Right renal cortex interstitium (tissue), 3 donors: ENCODE data around the gene CHCHD2. TPM values are rescaled to one million over a fixed set of nuclear protein-coding genes. Genes with fewer than 3 reads are reported as not detected.
A peak's percentile ranks its signal among the peaks of the same experiment; 100 is the strongest.
"Not testable (repeated sequence)": the region's sequence is repeated elsewhere in the genome, so short reads cannot be mapped to it uniquely, and the experiment has no call there.

Experiments
- DNase-seq, 3 donors: peaks; one replicate each; pipeline ENCODE4 v3.0.0-alpha.2; 2013; ENCODE audit warnings: low read depth in 3 of 3, low spot score in 2 of 3
- polyA plus RNA-seq, 3 donors: library from polyadenylated mRNA; unstranded; fragments of 120-200 nt; gene quantifications; one replicate each; pipeline ENCODE4 v1.2.1, GENCODE V29; 2013; ENCODE audit not compliant: insufficient read length in 3 of 3

CHCHD2 gene, protein sequence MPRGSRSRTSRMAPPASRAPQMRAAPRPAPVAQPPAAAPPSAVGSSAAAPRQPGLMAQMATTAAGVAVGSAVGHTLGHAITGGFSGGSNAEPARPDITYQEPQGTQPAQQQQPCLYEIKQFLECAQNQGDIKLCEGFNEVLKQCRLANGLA
- polyA plus RNA-seq = 100 to 1,000 TPM; 232 to 257 (median 256) TPM

DNA sequence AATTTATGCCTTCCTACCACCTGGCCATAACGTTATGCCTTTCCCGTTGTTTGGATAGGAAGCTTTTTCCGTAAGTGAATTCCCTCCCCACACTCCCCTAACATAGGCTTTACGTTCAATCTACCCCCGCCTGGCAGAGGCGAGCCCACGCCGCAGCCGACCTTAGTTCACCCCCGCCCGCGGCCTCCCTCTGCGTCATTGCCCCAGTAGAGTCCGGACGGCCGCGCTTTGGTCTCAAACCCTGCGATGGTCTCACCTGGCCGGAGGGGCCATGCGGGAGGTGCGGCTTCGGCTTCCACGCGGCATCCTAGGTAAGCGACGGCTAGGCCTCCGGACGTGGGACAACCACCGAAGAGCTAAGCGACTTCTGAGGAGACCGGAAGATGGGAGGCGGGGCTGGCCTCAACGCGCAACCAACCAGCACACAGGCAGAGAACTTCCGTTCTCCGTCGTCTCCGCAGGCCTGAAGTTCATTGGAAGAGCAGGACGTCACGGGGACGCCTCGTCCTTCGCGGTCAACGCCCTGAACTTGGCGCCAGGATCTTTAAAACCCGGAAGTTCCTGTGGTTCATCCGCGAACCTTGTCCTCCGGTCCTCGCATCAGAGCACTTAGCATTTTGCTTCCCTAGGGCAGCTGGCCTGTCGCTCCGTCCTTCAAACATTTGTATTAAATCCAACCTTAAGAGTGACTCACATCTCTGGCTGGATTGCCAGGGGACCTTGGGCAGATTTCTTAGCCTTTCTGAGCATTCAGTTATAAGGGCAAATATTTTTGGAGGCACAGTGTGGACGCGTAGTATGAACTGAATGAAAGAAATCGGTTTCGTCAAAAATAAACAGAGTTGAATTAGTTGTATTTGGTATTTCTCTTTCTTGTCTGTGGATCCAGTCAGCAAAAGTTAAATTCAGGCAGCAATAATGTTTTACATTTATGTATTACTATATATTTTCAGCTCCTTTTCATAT lies at the start of gene CHCHD2:
TSS of gene CHCHD2 (minus strand) at position 369 of the 966 bp plus-strand sequence. CDS start at position 306, 63 bp downstream.
- DNase-seq = peak; percentile 95 to 97 (median 95)

DNA sequence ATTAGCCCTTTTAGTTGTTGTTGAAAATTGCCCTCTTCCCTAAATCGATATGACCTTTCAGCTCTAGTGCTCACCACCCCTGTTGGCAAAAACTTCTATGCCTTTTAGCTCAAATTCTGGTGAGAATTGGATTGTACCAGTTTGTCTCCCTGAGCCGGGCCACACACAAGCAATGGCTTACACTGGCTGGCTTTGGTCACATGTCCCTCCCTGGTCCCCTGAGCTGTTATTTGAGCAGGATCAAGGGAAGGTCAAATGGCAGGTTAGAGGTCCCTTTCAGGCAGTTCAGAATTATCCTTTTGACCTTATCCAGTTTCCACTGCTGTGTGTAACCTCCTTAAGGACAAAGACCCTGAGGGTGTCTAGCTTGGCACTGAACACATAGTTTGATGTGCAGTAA lies 24.8 kb upstream of the CHCHD2 start:
- DNase-seq = not testable (repeated sequence)

DNA sequence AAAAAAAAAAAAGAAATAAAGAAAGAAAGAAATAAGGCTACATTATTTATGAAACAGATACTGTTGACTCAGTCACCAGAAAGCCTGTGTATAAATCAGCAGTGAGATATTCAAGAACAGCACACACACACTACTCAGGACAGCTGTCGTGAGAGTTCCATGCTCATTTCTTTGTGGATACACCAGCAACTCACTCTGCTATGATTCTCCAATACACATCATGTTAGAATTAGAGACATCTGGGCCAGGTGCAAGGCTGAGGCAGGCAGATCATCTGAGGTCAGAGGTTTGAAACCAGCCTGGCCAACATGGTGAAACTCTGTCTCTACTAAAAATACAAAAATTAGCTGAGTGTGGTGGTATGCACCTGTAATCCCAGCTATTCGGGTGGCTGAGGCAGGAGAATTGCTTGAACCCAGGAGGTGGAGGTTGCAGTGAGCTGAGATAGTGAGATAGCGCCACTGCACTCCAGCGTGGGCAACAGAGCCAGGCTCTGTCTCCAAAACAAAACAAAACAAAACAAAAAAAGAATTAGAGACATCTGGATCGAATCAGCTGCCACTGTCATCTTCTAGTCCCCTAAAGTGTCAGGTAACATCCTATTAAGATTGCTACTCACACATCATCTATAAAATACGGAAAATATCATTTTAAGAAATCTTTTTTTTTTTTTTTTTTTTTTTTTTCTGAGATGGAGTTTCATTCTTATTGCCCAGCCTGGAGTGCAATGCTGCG lies 21.1 kb upstream of the CHCHD2 start:
- DNase-seq = no peak

DNA sequence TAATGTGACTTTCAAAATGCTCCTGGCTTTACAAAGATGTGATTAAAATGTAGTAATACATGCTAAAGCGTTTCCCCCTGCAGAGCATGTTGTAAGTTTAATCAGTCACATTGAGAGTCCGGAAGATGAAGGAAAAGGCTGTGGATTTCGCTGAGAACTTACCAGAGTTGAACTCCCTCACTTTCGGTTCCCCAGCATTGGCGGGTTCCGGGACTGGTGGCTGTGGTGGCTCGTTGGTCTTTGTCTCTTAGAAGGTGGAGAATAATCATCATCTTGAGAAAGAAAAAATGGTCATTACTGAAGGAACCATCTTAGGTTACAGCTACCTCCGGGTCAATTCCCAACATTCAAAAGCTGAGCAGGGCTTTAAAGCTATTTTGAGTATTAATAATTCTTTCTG lies 19.6 kb upstream of the CHCHD2 start:
- DNase-seq = no peak

DNA sequence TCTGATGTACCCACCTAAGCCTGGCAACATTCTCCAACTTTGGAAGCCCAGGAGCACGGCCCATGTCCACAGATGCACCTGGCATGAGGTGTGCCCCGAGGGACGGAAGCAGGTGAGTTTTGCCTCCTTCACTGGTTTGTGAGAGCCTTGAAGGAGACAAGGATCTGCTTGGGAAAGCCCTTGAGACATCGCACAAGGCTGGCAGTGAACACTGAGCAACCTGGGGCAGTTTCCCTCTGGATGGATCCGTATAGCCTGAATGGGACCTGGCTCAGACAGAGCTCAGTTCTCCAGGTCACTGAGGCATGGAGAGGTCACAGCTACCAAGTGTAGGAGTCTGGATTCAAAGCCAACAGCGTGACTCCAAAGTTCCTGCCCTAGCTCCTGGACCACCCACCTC lies 18.7 kb upstream of the CHCHD2 start:
- no peak for DNase-seq

DNA sequence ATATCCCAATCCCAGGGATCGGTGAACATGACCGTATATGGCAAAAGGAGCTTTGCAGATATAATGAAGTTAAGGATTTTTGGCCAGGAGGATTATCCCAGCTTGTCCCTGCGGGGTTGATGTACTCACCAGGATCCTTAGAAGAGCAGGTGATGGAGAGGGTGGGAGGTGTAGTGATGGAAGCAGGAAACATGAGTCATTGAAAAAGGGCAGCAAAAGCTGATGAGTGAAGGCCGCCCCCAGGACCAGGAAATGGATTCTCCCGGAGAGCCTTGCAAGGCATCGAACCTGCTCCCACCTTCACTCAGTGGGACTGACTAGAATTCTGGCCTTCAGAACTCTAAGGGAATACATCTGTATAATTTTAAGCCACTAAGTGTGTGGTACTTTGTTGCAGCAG lies 15.2 kb upstream of the CHCHD2 start:
- DNase-seq = no peak

DNA sequence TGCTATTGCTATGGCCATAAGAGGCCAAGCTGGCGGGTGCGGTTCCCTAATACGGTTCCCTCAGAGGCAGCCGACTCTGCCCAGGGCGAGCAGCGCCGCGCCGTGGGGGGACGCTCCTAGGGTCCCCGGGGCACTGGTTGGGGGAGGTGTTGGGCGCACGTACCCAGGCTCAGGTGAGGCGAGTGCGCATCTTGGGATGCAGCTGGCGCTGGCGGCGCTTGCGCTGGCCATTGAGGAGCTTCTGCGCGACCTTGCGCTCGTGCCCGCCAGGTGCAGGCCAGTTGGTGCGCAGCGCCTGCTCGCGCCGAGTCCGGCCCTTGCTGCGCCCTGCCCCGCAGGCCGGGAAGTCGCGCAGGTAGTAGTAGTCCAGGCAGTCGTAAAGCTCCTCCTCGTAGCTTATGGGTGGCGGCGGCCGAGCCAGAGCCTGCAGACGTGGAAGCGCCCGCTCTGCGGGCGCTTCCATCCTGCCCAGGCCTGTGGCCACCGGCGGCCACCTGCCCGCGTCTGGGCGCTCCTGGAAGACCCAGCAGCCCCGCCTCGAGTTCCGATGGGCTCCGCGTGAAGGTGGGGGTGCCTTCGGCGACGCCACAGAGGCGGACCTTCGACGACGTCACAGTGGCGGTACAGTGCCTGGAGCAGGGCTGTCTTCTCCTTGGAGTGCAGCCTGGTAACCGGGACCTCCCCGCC lies 9.7 kb upstream of the CHCHD2 start, which contains the start of gene NUPR2:
TSS of gene NUPR2 (minus strand) at position 566 of the 687 bp plus-strand sequence. CDS start at position 463, 103 bp downstream.
- DNase-seq = peak in 1 of 3 donors; percentile 16

DNA sequence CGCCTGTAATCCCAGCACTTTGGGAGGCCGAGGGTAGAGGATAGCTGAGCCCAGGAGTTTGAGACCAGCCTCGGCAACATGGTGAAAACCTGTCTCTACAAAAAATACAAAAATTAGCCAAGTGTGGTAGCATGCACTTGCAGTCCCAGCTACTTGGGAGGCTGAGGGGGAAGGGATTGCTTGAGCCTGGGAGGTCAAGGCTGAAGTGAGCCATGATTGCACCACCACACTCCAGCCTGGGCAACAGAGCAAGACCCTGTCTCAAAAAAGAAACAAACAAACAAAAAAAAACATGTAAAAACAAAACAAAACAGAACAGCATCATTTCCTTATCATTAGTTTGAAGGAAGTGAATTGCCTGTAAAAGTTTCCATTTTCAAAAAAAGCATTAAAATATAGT lies 6.0 kb upstream of the CHCHD2 start:
- DNase-seq = not testable (repeated sequence)

DNA sequence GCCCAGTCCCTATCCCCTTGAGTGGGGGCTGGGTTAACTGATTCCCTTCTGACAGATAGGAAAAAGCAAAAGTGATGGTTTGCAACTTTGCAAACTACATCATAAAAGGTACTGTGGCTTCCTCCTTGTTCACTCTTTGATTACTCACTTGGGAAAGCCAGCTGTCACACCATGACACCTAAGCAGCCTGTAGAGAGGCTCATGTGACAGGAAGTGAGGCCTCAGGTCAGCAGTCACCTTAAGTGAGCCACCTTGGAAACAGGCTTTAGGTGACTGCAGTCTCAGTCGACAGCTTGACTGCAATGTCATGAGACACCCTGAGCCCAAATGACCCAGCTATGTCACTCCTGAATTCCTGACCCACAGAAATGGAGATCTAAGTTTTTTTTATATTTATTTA lies 4.3 kb upstream of the CHCHD2 start:
- DNase-seq = no peak

DNA sequence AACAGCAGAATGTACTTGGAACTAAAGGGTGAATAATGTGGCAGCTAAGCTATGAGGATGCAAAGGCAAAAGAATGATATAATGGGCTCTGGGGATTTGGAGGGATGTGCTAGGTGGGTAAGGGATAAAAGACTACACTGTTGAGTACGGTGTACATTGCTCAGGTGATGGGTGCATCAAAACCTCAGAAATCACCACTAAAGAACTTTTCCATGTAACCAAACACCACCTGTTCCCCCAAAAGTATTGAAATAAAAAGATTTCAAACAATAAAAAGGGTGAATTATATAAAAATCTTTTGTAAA lies 1.6 kb upstream of the CHCHD2 start:
- no peak for DNase-seq

DNA sequence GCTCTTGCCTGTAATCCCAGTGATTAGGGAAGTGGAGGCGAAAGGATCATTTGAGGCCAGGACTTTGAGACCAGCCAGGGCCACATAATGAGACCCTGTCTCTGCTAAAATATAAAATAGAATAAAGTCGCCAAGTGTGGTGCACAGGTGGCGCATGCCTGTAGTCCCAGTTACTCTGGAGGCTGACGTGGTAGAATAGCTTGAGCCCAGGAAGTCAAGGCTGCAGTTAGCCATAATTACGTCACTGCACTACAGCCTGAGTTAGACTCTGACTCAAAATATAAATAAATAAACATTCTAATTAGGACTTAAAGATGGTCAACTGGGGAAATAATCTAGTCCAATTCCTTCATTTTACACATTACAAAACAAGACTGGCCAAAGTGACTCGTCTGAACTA lies 768 bp downstream of the CHCHD2 start:
- DNase-seq = no peak

DNA sequence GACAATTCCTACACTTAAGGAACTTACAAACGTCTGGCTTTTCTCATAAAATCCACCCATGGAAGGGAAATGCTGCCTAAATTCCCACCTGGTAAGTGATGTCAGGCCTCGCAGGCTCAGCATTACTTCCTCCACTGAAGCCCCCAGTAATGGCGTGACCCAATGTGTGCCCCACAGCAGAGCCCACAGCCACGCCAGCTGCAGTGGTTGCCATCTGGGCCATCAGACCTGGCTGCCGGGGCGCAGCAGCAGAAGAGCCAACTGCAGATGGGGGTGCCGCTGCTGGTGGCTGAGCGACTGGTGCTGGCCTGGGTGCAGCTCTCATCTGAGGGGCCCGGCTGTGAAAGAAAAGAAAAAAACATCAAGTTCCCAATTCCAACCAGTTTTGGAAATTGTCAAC lies 2.1 kb downstream of the CHCHD2 start:
- not testable (repeated sequence) for DNase-seq

DNA sequence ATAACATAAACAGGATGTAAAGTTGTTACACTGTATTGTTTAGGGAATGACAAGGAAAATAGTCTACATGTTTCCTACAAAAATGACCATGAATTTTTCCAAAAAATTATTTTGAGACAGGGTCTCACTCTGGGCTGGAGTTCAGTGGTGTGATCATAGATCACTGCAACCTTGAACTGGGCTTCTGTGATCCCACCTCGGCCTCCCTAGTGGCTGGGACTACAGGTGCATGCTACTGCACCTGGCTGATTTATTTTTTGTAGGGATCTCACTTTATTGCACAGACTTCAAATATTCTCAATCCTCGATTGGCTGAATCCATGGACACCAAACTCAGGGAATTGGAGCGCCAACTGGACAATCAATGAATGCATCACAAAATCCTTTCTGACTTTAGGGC lies 6.6 kb downstream of the CHCHD2 start:
- DNase-seq = no peak

DNA sequence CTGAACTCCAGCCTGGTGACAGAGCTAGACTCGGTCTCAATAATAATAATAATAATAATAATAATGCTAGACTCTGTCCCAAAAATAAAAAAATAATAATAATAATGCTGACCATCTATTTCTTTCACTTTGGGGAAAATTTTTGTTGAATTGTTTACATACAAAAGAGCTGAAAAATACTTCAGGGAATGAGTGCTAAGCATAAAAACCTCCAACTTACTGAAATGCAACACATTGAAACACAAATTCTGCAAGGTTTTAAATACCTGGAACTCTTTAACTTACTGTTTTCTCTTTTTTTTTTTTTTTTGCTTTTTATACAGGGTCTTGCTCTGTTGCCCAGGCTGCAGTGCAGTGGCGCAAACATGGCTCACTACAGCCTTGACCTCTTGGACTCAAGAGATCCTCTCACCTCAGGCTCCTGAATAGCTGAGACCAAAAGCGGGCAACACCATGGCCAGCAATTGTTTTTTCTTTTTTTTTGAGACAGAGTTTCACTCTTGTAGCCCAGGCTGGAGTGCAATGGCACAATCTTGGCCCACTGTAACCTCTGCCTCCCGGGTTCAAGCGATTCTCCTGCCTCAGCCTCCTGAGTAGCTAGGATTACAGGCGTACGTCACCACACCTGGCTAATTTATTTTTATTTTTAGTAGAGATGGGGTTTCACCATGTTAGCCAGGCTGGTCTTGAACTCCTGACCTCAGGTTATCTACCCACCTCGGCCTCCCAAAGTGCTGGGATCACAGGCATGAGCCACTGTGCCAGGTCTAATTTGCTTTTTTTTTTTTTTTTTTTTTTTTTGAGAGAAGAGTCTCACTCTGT lies 7.9 kb downstream of the CHCHD2 start:
- not testable (repeated sequence) for DNase-seq

DNA sequence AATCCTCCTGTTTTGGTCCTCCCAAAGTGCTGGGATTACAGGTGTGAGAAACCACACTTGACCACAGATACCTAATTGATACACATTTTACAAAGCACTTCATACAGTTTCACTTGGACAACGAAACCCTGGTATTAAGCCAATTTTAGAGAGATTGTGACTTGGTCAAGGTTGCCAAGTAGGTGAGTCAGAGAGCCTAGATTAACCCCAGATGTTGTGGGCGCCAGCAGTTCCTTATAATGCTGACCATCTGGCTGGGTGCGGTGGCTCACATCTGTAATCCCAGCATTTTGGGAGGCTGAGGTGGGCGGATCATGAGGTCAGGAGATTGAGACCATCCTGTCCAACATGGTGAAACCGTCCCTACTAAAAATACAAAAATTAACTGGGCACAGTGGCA lies 8.6 kb downstream of the CHCHD2 start:
- no peak for DNase-seq

DNA sequence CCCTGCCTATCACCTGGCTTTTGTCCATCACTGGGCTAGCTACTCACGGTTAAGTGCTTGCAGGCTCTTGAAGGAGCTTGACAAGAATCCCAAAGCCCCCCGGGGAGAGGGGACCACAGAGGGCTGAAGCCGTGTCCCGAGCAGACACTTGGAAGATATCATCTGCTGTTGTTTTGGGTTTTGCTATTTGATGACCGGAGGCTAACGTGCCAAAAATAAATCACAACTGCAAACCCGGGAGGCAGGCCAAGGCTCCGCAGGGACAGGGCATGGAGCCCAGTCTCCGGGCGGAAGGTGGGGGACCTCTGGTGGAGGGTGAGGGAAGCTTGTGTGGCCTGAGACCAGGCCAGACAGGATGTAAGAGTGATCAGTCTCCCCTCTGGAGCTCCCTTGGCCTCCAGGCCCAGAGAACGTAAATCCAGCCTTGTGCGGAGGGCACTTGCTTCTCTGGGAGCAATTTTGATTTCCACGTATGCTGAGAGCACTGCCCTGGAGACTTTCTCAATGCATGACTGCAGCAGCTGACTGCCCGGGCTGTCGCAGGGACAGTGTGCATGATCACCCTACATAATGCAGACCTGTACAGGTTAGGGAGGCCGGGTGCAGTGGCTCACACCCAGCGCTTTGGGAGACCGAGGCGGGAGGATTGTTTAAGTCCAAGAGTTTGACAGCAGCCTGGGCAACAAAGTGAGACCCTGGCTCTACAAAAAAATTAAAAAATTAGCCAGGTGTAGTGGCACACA lies 13.3 kb downstream of the CHCHD2 start, which contains the start of gene PHKG1:
TSS of gene PHKG1 (minus strand) at position 164 of the 743 bp plus-strand sequence. CDS start 4,011 bp downstream, outside the sequence.
- DNase-seq = no peak

DNA sequence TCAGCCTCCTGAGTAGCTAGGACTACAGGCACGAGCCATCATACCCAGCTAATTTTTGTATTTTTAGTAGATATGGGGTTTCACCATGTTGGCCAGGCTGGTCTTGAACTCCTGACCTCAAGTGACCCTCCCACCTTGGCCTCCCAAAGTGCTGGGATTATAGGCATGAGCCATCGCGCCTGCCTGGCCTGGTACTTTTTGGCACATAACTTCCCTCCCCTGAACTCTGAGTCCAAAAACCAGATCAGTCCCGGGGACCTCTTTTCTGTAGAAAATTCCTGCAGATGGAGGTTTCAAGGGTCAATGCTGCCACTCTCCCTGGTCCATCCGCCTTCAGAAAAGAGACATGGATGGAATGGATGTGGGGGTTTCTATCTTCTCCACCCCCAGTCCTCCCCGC lies 13.9 kb downstream of the CHCHD2 start:
- not testable (repeated sequence) for DNase-seq

DNA sequence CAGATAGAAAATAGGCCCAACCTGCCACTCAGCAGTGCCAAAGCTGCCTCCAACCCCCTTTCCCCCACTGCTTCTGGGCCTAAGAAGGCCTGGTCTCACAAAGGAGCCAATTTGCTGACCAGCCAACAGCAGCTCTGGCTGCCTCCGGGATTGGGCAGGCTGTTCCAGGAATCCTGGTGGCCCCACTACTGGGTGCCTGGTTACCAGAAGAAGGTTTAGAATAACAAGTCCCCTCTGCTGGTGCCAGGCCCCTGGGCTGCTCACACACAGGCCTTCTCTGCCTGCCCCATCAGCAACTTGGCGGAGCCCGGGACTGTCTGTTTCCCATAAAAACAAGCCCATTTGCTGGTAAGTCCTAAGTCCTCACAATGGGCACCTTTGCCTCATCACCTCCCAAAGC lies 14.7 kb downstream of the CHCHD2 start:
- DNase-seq = no peak

DNA sequence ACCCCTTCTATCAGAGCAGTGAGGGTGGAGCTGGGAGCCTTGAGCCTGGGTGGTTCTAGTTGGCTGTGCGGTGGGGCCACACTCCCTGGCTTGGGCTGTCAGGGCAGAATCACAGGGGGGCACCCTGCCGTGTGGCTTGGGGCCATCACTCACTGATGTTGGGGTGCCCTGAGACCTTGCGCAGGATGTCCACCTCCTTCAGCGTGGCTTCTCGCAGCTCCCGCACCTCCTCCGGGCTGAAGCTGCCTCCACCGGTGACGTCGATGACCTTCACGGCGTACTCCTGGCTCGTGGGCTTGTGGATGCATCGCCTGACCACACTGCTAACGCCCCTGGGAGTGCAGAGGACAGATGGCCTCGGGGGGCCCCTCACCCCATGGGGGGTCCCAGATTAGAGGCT lies 18.8 kb downstream of the CHCHD2 start:
- DNase-seq = no peak
